ENCODE data around the gene CYP2J2.
"Not testable (repeated sequence)": the region's sequence is repeated elsewhere in the genome, so short reads cannot be mapped to it uniquely, and the experiment has no call there.

CYP2J2 gene

DNA sequence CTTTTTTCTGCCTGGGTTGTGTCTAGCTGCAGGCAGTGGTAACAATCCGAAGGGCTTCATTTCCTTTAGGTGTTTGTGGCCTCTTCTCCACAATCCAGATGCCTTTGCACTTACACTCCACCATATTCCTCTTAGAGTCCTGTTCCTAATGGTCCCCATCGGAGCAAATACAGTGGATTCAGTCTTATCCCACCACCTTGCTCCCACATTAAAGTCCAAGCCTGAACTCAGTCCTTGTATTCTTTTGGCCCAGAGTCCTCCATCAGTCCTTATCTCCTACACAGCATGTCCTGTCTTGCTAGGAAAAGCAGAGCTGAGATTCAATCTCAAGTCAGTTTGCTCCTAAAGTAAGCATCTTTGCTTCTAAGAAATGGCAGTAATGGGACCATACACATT, 8.8 kb downstream of the CYP2J2 start:
- no peak for DNase-seq

DNA sequence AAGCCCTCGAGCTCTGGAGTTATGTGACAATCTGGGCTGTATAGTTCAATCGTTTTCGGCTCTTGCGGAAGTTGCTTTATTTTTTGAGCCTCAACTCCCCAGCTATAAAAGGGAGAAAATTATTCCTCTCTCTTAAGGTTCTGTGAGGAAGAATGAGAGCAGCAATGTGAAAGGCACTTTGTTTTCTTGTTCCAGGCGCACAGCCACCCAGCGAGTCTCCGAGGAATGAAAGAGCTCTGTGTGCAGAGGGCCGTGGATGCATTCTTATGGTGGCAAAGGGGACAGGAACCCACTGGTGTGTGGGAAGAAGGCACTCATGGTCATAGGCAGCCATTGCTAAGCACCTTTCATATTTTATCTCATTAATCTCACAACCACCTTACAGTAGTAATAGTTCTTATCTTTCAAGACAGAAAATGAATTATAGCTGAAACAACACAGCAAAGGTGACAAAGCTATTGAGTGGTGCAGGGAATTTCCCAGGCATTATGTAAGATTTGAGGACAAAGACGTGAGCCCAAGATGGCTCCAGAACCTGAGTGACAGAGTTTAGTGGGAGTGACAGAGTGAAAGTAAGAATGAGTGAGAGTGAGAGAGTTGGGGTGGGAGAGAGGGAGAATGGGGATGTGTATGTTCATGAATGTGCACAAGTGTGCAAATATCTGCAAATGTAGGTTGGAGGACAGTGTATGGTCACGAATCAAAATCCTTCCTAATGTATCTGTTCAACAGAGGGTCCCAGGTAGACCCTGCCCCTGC, 9.4 kb downstream of the CYP2J2 start:
- DNase-seq = no peak

DNA sequence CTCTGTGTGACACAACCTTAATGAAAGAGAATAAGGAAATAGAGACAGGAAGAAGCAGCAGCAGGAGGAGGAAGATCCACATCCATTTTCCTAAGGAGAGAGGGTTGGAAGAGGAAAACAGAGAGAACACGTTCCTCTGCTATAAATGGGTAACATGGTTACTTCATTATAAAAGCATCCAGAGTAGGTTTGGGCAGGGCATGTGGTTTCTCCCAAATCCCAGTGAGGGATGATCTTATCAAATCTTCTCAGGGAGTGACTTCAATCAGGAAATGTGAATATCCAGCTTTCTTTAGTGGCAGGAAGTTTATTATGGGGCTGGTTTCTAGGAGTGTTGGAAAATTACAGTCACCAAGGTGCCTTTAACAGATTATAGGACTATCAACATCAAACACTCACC, 11.1 kb downstream of the CYP2J2 start:
- no peak for DNase-seq

DNA sequence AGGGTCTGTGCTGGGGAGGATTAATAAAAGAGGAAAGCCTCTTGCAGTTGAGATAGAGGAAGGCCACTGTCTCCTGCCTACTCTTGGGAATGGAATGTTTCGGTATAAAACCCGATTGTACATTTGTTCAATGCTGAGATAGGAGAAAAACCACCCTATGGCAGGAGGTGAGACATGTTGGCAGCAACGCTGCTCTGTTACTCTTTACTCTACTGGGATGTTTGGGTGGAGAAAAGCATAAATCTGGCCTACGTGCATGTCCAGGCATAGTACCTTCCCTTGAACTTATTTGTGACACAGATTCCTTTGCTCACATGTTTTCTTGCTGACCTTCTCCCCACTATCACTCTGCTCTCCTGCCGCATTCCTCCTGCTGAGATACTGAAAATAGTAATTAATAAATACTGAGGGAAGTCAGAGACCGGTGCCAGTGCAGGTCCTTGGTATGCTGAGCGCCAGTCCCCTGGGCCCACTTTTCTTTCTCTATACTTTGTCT, 11.7 kb downstream of the CYP2J2 start:
- not testable (repeated sequence) for DNase-seq

DNA sequence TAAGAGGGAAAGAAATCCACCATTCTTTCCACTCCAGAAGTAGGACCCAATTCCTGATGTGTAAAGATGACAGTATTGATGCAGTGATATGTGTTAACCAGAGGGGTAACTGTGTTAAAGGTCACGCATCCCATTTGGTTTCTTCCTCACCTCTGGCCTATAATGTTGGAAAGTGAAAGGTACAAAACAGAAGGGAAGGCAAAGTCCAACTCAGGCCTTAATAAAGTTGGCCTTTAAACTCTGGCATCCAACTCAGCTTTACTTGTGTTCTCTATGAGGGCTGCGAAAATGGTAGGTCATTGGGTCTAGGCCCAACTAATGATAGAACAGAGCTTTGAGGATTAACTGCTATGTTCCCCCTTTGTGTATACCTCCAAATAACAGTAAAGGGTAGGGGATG, 17.9 kb downstream of the CYP2J2 start:
- no peak for DNase-seq

DNA sequence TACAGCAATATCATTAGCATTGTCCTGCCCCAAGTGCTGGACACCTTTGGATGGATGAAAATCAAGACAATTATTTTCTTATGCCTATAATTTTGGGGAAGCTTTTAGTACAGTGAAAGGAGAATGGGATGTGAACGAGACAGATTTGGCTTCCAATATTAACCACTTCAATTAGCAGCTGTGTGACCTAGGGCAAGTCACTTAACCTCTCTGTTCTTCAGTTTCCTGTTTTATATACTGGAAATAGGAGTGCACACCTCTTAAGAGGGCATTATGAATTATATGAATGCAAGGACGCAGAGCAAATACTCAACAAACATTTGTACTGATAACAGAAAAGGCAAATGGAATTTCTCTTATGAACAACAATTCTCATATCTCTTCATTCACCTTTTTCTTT, 18.5 kb downstream of the CYP2J2 start:
- no peak for DNase-seq

DNA sequence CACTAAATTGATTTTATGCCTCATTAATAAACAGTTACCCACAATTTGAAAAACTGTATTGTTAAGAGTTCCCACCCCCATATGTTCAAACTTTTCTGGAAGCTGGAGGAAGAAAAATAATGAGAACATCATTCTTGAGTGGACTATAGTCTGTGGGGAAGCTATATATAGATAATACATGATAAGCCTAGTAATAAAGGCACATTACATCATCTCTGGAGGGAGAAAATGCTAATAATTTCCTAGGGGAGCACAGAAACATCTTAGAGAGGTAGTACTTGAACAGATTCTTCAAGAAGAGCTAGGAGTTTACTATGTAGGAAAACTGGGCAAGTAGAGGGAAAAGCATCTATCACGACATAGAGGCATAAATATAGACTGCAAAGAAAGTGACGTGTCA, 19.6 kb downstream of the CYP2J2 start:
- DNase-seq = no peak

DNA sequence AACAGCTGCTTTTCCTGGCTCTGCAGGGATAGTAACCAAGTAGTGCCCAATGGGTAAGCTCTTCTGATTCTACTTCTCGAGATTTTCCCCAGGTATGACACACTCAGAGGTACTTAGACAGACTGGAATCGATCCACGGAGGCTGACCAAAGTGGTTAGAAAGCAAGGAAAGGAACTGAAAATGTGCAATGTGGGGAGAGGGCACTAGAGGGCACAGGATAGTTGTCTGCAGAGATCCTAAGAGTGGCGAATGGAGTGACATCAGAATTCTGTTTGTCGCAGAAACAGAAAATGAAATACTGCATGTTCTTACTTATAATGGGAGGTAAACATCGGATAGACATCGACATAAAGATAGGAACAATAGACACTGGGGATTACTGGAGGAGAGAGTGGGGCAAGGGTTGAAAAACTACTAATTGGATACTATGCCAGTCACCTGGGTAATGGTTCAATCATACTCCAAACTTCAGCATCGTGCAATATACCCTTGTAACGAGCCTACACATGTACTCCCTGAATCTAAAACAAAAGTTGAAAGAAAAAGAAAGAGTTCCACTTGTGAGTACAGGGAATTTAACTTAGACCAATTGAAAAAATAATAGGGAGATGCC, 23.3 kb downstream of the CYP2J2 start:
- no peak for DNase-seq

DNA sequence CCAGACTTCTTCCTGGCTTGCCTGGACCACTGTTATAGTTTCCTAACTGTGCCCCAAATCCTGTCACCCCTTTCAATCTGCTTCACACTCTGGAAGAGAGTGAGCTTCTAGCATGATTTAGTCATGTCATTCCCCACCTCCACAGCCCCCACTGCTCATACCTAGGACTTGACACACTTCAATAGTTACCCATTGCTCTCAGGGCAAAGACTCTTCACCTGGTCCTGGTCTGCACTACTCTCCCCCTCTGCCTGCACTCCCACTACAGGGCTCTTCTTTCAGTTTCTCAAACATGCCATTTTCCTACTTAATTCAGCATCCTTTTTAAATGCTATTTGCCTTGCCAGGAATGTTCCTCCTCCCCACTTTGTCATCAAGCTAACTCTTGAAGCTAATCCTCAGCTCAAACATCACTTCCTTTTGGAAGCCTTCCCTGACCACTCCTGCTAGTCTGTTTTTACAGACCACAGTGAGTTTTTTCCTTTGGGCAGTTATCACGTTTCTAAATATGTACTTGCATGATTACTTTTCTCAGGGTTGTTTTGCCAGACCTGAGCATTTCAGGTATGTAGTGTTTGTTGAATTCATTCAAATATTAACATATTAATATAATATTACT, 24.7 kb downstream of the CYP2J2 start:
- DNase-seq = no peak

DNA sequence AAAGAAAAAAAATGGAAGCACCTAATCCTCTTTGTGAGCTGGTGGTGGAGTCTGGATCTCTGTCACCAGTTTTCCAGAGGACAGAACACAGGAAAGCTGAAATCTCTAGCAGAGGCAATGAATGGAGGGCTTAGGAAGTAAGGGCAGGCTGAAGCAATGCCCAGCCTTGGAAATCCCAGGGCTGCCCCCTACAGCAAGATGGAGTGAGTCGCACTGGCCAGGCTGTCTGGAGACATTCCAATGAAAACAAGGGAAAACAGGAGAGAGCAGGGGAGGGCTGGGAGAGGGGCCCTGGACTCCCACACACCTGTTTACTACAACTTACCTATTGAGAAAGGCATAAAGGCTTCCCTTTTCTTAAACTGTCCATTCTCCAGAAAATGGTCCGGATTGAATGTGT, 25.9 kb downstream of the CYP2J2 start:
- no peak for DNase-seq

DNA sequence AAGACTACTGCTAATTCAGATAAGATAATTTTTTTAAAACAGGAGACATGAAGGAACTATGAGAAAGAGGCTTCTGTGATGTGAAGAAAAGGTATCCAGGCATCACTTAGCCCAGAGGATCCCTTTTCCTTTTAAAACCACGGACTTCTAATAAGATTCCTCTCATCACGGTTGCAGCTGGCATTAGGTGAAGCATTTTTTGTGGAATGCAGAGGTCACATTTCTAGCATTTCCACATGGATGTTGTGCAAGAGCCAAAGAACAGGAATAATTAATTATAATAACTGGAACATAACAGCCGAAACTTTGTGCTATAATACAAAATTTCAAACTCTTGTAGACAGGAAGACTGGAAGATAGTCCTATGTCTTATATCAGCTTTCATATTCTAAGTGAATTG, 27.6 kb downstream of the CYP2J2 start:
- no peak for DNase-seq

DNA sequence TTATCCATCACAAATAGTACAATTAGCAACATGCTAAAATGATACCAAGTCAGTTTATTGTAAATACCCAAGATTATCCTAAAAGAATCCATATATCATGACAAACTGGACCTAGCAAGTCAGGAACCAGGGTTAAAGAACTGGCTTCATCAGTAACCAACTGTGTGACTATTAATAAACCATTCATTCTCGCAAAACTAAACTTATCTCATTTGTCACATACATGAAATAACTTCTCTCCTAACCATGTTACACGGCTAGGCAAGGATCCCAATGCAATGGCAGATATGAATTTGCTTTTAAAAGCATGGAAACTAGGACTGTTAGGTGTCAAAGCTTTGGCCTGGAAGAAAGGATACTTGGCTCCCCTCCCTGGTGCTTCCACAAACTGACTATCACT, 29.4 kb downstream of the CYP2J2 start:
- DNase-seq = no peak

DNA sequence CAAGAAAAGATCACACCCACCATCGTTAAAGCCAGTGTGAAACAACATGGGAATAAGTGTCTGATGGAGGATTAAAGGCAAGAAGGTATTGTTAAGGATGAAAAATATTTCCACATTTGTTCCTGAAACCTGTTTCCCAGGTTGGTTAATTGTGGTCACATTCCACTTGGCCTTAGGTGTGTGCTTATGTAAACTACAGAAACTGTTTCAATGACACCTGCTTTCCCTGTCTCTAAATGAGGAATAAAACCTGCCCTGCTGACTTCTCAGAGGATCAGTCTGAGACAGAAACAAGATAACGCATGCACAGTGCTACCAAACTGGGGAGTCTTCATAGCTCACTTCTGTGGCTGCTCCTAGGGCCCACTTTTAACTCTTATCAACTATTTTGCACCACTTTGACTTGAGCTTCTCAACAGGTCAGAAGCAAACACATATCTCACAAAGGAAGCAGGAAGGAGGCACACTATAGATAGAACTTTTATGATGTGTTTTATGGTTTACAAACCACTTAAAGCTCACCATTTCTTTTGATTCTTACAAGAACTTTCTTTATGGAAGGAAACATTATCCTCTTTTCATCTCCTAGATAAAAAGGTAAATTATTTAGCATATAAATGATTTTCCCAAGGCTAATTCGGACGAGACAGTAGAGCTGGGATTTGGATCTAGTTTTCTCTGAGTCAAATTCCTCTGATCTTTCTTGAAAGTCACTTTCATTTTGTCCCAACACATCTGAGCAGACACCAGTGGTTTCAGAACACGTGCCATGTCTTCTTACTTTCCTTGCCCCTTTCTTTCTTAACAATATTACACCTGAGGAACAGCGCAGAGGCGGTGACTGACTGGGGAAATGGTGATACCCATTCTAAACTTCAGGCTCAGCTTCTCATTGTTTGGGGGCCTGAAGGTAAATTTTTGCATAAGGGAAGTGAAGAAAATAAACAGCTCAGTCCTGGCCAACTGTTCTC, 33.4 kb downstream of the CYP2J2 start:
- no peak for DNase-seq

DNA sequence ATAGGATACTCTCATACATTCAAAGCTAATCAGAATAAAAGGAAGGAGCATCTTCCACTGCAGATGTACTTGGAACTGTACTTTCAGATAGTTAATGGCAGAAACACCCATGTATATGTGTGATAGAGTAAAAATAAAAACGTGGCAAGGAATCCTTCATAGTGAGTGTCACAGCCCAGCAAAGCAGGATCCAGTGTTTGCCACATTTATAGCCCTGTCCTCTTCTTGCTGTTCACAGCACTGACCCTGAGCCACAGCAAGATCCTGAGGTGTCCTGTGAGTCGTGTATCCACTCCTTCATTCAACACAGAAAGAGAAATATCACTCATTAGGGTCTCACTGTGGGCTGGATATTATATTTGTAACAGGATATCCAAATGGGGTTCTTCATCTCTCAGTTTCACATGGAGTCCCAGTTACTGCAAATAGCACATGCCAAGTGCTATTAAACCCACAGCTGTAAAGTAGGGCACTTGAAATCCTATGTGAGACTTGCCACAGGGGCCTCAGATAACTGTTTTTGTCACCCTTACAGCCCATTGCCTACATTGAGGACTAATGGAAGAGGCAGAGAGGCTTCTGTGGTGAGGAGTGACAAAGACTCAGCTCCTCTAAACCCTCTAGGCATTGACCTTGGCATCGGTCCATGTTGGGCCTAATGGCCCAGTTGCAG, 41.3 kb downstream of the CYP2J2 start:
- no peak for DNase-seq

DNA sequence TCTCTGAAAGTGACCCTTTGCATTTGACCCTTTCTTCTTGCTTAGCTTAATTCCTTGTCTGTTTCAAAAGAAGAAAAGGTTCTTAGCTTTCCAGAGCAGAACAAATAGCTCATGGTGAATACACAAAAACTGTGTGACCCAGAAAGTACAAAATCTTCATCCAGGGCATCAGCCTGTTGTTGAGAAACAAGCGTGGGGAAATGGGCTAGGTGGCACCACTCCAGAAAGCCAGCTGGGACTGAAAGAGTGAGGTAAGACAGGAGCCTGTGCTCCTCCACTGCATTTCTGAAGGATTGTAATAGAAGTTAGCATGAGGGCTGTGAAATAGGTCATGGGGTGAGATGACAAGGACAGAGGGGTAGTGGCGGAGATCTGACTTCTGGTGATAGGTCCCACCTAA, 45.8 kb downstream of the CYP2J2 start:
- DNase-seq = no peak

DNA sequence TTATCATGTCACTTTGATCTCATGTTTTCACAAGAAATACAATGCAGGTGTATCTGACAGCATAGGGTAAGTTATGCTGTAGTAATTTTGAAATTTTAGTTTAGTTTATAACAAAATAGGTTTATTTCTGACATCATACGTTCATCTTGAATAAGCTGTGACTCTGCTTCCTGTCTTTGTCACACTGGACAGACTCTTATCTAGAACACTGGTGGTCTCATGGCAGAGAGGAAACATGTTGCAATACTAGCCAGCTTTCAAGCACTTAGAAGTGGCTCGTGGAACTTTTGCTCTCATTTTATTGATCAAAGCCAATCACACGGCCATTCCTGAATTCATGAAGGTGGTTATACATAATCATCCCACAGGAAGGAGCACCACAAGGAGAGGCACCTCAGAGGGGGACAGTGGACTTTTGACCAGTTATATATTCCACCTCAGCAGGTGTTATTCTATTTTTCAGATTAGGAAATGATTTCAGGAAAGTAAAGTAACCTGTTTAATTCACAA, 46.5 kb downstream of the CYP2J2 start:
- no peak for DNase-seq

DNA sequence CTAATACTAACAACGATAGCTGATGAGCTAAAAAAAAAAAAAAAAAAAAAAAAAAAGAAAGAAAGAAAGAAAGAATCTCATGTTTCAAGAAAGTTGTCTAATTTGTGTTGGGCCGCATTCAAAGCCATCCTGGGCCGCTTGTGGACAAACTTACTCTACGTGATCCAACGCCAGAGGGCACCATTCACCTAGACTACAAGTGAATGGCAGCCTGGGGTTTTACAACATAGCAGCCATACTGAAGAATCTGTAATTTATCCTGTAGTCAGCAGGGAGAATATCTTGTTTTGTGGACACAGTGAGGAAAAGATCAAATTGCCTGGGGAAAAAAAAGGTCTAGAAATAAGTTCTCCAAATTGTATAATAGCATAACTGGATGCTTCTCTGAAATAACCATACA, 47.0 kb downstream of the CYP2J2 start:
- DNase-seq = peak; percentile 11

DNA sequence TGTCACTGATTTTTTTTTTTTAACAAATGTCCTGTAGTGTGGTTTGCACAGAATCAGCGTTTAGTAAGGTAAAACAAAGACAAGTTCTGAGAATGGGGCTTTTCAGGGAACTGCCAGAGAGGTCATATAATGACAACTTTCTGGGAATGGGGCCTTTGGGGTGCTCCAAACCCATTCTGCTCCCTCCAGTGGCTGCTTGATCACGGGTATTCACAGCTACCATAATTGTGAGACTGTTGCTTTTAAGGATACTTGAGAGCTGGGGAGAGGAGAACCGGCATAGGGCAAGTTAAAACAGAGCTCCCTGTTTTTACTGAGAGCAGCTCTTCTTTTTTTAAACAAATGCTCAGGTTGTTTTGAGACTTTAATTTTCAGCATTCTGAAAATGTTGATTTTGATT, 48.2 kb downstream of the CYP2J2 start:
- no peak for DNase-seq

DNA sequence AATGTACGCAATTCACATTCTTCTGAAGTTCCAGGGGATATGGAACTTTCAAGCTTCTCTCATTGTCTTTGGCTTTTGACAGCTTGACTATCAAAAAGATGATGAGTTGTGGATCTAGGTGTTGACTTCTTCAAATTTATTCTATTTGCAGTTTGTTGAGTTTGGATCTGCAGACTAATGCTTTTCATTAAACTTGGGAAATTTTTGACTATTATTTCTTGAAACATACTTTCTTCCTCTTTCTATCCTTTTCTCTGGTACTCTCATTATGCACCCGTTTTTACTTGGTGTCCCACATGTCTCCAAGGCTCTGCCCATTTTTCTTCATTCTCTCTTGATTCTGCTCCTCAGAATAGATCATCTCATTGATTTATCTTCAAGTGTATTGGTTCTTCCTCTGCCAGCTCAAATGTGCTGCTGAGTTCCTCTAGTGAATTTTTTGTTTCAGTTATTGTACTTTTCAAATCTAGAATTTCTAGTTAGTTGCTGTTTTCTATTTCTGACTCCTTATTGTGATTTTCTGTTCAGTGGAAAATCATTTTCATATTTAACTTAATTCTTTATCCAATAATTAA, 49.4 kb downstream of the CYP2J2 start:
- DNase-seq = no peak

DNA sequence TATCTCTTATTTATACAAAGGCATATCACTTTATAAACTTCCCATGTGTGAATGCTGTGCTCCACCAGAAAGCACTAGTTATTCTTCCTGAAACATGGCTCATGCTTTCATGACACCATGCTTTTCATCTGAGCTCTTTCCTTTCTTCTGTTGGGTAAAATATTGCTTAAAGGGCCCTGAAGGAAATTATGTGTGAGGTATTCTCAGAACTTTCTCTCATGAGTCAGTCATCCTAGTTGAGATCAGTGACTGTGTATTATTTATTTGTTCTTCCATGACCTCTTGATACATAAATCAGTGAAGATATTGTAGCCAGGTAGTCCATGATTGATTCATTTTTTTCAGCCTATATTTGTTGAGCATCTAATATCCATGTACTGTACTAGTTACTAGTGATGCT, 54.8 kb downstream of the CYP2J2 start:
- no peak for DNase-seq

DNA sequence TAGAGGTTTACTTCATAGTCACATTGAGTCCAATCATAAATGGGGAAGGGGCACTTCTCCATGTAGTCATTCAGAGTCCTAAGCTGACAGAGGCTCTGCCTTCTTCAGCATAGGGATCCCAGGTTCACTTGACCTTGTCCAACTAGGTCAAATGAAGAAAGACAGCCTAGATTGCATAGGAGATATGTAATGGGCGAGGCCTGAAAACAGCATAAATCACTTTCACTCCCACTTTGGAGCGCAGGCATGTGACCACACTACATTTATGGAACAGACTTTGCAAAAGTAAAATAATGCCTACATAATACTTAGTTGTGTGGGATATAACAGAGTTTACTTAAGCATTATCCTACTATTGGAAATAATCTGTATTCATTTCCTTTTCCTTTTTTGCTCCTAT, 60.1 kb downstream of the CYP2J2 start:
- DNase-seq = no peak
